CD14-positive monocyte (primary cell): ENCODE data around the gene FRMD4A. TPM values are rescaled to one million over a fixed set of nuclear protein-coding genes. Genes with fewer than 3 reads are reported as not detected.

Source experiments
- DNase-seq, 3 donors: peaks; one replicate each; pipeline ENCODE4 v3.0.0-alpha.2; 2011 to 2022
- H2AFZ ChIP-seq: 2 replicates; pipeline ENCODE4 v1.6.0; 2012; ENCODE audit warnings: mild to moderate bottlenecking, low read depth, low read length, inconsistent platforms; ENCODE audit not compliant: insufficient read depth, poor library complexity, severe bottlenecking
- H3K27ac ChIP-seq, 2 donors: 1 replicate in 1 of 2; 2 replicates in 1 of 2; pipeline ENCODE4 v1.5.1; 2012 to 2013; ENCODE audit warnings: low read length in 2 of 2, control low read depth in 1 of 2, inconsistent platforms in 1 of 2, low read depth in 1 of 2, mild to moderate bottlenecking in 1 of 2
- H3K27me3 ChIP-seq, 2 donors: one replicate each; pipeline versions ENCODE4 v1.6.0 to v1.6.1; 2011 to 2013; ENCODE audit warnings: low read length in 2 of 2; ENCODE audit not compliant: control insufficient read depth in 2 of 2, insufficient read depth in 2 of 2
- H3K36me3 ChIP-seq, 2 donors: replicated peaks in 1 of 2; 1 replicate in 1 of 2; 2 replicates in 1 of 2; pipeline versions ENCODE4 v1.5.1 to v1.6.1; 2012 to 2013; ENCODE audit warnings: low read length in 2 of 2, control low read depth in 1 of 2, inconsistent platforms in 1 of 2, mild to moderate bottlenecking in 1 of 2; ENCODE audit not compliant: insufficient read depth in 2 of 2, control insufficient read depth in 1 of 2
- H3K4me1 ChIP-seq, 2 donors: 1 replicate in 1 of 2; 2 replicates in 1 of 2; pipeline versions ENCODE4 v1.5.1 to v1.6.1; 2012 to 2013; ENCODE audit warnings: low read length in 2 of 2, control low read depth in 1 of 2, inconsistent platforms in 1 of 2, mild to moderate bottlenecking in 1 of 2, moderate library complexity in 1 of 2; ENCODE audit not compliant: insufficient read depth in 2 of 2, control insufficient read depth in 1 of 2
- H3K4me2 ChIP-seq: replicated peaks from 2 replicates; pipeline ENCODE3; 2012; ENCODE audit warnings: low read length, moderate library complexity, mild to moderate bottlenecking; ENCODE audit not compliant: poor library complexity, severe bottlenecking; ENCODE audit errors: extremely low read depth
- H3K4me3 ChIP-seq, 3 experiments: fragments of 200-600 bp in 1 of 3; sonication (generic) in 1 of 3; replicated peaks in 1 of 3; 1 replicate in 2 of 3; 2 replicates in 1 of 3; pipeline ENCODE4 v1.5.1; 2011 to 2013; ENCODE audit warnings: low read length in 3 of 3, mild to moderate bottlenecking in 3 of 3, control low read depth in 2 of 3, low read depth in 2 of 3, inconsistent platforms in 1 of 3, moderate library complexity in 1 of 3
- H3K79me2 ChIP-seq: 2 replicates; pipeline ENCODE4 v1.6.0; 2012; ENCODE audit warnings: mild to moderate bottlenecking, control low read depth, inconsistent platforms, low read length, moderate library complexity; ENCODE audit not compliant: insufficient read depth
- H3K9ac ChIP-seq: 2 replicates; pipeline ENCODE4 v1.6.0; 2017; ENCODE audit warnings: low read length, mild to moderate bottlenecking; ENCODE audit not compliant: insufficient read depth, poor library complexity, severe bottlenecking
- H3K9me3 ChIP-seq, 2 donors: replicated peaks in 1 of 2; 1 replicate in 1 of 2; 2 replicates in 1 of 2; pipeline versions ENCODE4 v1.5.1 to v1.6.1; 2012 to 2013; ENCODE audit warnings: low read length in 2 of 2, control low read depth in 1 of 2; ENCODE audit not compliant: control insufficient read depth in 1 of 2, insufficient read depth in 1 of 2
- H4K20me1 ChIP-seq: 2 replicates; pipeline ENCODE4 v1.6.0; 2012; ENCODE audit warnings: mild to moderate bottlenecking, low read length, control low read depth, moderate library complexity; ENCODE audit not compliant: insufficient read depth
- H3K27ac Mint-ChIP-seq, 7 donors: one replicate each; pipeline ENCODE4 v1.8.0; 2020; ENCODE audit warnings: mild to moderate bottlenecking in 7 of 7, mixed read lengths in 7 of 7, moderate library complexity in 6 of 7, inconsistent platforms in 2 of 7
- H3K27me3 Mint-ChIP-seq, 3 donors: one replicate each; pipeline ENCODE4 v1.8.0; 2021 to 2022; ENCODE audit warnings: low read depth in 3 of 3, mild to moderate bottlenecking in 3 of 3, mixed read lengths in 3 of 3, moderate library complexity in 3 of 3, inconsistent platforms in 1 of 3
- H3K36me3 Mint-ChIP-seq, 2 donors: one replicate each; pipeline ENCODE4 v1.8.0; 2020; ENCODE audit warnings: mixed read lengths in 2 of 2, inconsistent platforms in 1 of 2, mild to moderate bottlenecking in 1 of 2
- H3K4me1 Mint-ChIP-seq: one replicate; pipeline ENCODE4 v1.8.0; 2020; ENCODE audit warnings: mild to moderate bottlenecking, mixed read lengths
- H3K4me3 Mint-ChIP-seq, 2 donors: one replicate each; pipeline ENCODE4 v1.8.0; 2020; ENCODE audit warnings: mild to moderate bottlenecking in 2 of 2, mixed read lengths in 2 of 2, moderate library complexity in 1 of 2
- H3K9me3 Mint-ChIP-seq, 7 donors: one replicate each; pipeline ENCODE4 v1.8.0; 2020 to 2022; ENCODE audit warnings: mixed read lengths in 7 of 7, mild to moderate bottlenecking in 6 of 7, moderate library complexity in 6 of 7, inconsistent platforms in 2 of 7
- CTCF ChIP-seq: fragments of 200-600 bp; IDR thresholded peaks from one replicate; pipeline ENCODE4 v1.8.0; 2022; ENCODE audit warnings: antibody characterized with exemption, mild to moderate bottlenecking
- WGBS: methylation state at CpG from one replicate; pipeline ENCODE4 v1.1.5; 2013; ENCODE audit warnings: missing lambda C conversion rate; ENCODE audit not compliant: insufficient coverage; 5-methylcytosine and 5-hydroxymethylcytosine counted together
- intact Hi-C, 2 donors: fragments of 100-400 bp; cut with micrococcal nuclease; formaldehyde crosslinking; loops; one replicate each; pipeline versions ENCODE4 v1.15.0 to v1.15.1; 2023
- polyA plus RNA-seq, 3 donors: library from polyadenylated mRNA; depleted of rRNA in 1 of 3; unstranded in 2 of 3; stranded (reverse) in 1 of 3; fragments of 300-500 nt in 2 of 3; fragments of >200 nt in 1 of 3; fragmentation: Illumina TruSeq in 2 of 3; gene quantifications; 1 replicate in 2 of 3; 2 replicates in 1 of 3; pipeline ENCODE4 v1.2.3, GENCODE V29; 2012 to 2021

FRMD4A gene
- polyA plus RNA-seq, 3 donors: 0.12 TPM; not detected in 2

GRCh38 chr10:14111208-14111607 lies 219.5 kb downstream of the FRMD4A start:
- intact Hi-C loops: no loop called here
- TF ChIP-seq CTCF: no peak
- Mint-ChIP-seq H3K4me3 (no peak overlapping the region), H3K27me3 (peaks cover 6 to 8% (median 7%) of the 10 kb centered on the region in 3 donors), H3K4me1 (no peaks in the 10 kb centered on the region), H3K36me3 (no peaks in the 10 kb centered on the region), H3K9me3 (peaks cover 0 to 8% (median 3%) of the 10 kb centered on the region in 7 donors), H3K27ac (no peak overlapping the region)
- no peak overlapping the region for H3K4me3 ChIP-seq
- no peak overlapping the region for H3K4me2 ChIP-seq
- WGBS: no CpG with 5 or more reads among the region's 1 CpG
- no peak for DNase-seq
- no peaks in the 10 kb centered on the region for H3K79me2 ChIP-seq
- H3K9ac ChIP-seq: no peak overlapping the region
- peaks cover 0 to 4% of the 10 kb centered on the region in 2 donors for H3K9me3 ChIP-seq
- no peaks in the 10 kb centered on the region for H4K20me1 ChIP-seq
- no peaks in the 10 kb centered on the region for H3K36me3 ChIP-seq
- no peaks in the 10 kb centered on the region for H3K4me1 ChIP-seq
- no peak overlapping the region for H3K27ac ChIP-seq
- H2AFZ ChIP-seq: no peak overlapping the region
- no peaks in the 10 kb centered on the region for H3K27me3 ChIP-seq

DNA sequence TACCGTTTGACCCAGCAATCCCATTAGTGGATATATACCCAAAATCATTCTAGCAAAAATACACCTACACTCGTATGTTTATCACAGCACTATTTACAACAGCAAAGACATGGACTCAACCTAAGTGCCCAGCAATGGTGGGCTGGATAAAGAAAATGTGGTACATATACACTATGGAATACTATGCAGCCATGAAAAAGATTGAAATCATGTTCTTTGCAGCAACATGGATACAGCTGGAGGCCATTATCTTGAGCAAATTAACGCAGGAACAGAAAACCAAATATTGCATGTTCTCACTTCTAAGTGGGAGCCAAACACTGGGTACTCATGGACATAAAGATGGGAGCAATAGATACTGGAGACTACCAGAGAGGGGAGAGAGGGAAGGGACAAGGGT lies 223.9 kb downstream of the FRMD4A start:
- Histone ChIP-seq H3K9me3 (peaks cover 3 to 4% of the 10 kb centered on the region in 2 donors), H3K27ac (no peak overlapping the region), H3K9ac (no peak overlapping the region), H3K4me2 (no peak overlapping the region), H3K4me1 (no peaks in the 10 kb centered on the region), H3K27me3 (no peaks in the 10 kb centered on the region), H4K20me1 (no peaks in the 10 kb centered on the region), H3K36me3 (no peaks in the 10 kb centered on the region), H3K4me3 (no peak overlapping the region), H3K79me2 (no peaks in the 10 kb centered on the region), H2AFZ (no peak overlapping the region)
- H3K27ac Mint-ChIP-seq: no peak overlapping the region
- DNase-seq: no peak
- no peaks in the 10 kb centered on the region for H3K4me1 Mint-ChIP-seq
- no peak overlapping the region for H3K4me3 Mint-ChIP-seq
- no peaks in the 10 kb centered on the region for H3K36me3 Mint-ChIP-seq
- H3K27me3 Mint-ChIP-seq: peaks cover 6 to 9% (median 8%) of the 10 kb centered on the region in 3 donors
- intact Hi-C loops: no loop called here
- peaks cover 0 to 6% (median 4%) of the 10 kb centered on the region in 7 donors for H3K9me3 Mint-ChIP-seq
- WGBS: no CpG with 5 or more reads among the region's 3 CpGs
- TF ChIP-seq CTCF: no peak
